Small intestine (tissue), 7 donors: ENCODE data around the gene SMG9. TPM values are rescaled to one million over a fixed set of nuclear protein-coding genes. Genes with fewer than 3 reads are reported as not detected.

Experiments
- DNase-seq, 2 donors: peaks; one replicate each; pipeline versions ENCODE4 v3.0.0 to v3.0.0-alpha.2; 2013
- FAIRE-seq: peaks from 2 replicates; lab custom pipeline; 2012; peaks lifted over from hg19 to GRCh38; lab: Jason Lieb, UNC
- H3K27ac ChIP-seq, 3 donors: one replicate each; pipeline ENCODE4 v1.5.1; 2013; ENCODE audit warnings: low read length in 2 of 3, mild to moderate bottlenecking in 2 of 3, control low read depth in 1 of 3, inconsistent platforms in 1 of 3, low read depth in 1 of 3, moderate library complexity in 1 of 3
- H3K27me3 ChIP-seq, 3 donors: one replicate each; pipeline ENCODE4 v1.6.1; 2013; ENCODE audit warnings: low read length in 3 of 3, inconsistent platforms in 1 of 3; ENCODE audit not compliant: control insufficient read depth in 3 of 3, insufficient read depth in 3 of 3
- H3K36me3 ChIP-seq, 3 donors: one replicate each; pipeline ENCODE4 v1.6.1; 2013; ENCODE audit warnings: low read length in 3 of 3, inconsistent platforms in 1 of 3, low read depth in 1 of 3, mild to moderate bottlenecking in 1 of 3, moderate library complexity in 1 of 3; ENCODE audit not compliant: control insufficient read depth in 3 of 3, insufficient read depth in 2 of 3
- H3K4me1 ChIP-seq, 3 donors: one replicate each; pipeline ENCODE4 v1.6.1; 2013; ENCODE audit warnings: low read length in 2 of 3, inconsistent platforms in 1 of 3, low read depth in 1 of 3, mild to moderate bottlenecking in 1 of 3, moderate library complexity in 1 of 3; ENCODE audit not compliant: control insufficient read depth in 3 of 3, insufficient read depth in 2 of 3
- H3K4me3 ChIP-seq, 3 donors: one replicate each; pipeline ENCODE4 v1.5.1; 2013; ENCODE audit warnings: low read length in 3 of 3, control low read depth in 1 of 3, inconsistent platforms in 1 of 3, low read depth in 1 of 3, mild to moderate bottlenecking in 1 of 3, moderate library complexity in 1 of 3
- H3K9me3 ChIP-seq, 2 donors: one replicate each; pipeline ENCODE4 v1.6.1; 2013; ENCODE audit warnings: low read depth in 1 of 2, low read length in 1 of 2; ENCODE audit not compliant: control insufficient read depth in 2 of 2, insufficient read depth in 1 of 2
- WGBS, 3 donors: extraction: QIAGEN DNeasy Blood & Tissue Kit; methylation state at CpG; one replicate each; pipeline ENCODE4 v1.1.7; 2013; 5-methylcytosine and 5-hydroxymethylcytosine counted together
- polyA plus RNA-seq, 4 donors: library from polyadenylated mRNA; stranded (reverse) in 3 of 4; unstranded in 1 of 4; fragments of 200-250 nt in 3 of 4; fragments of 120-200 nt in 1 of 4; gene quantifications; one replicate each; pipeline versions ENCODE4 v1.2.1 to v1.2.3, GENCODE V29; 2013
- donor health status: healthy with polysubstance abuse.
- donor health status: control.
- donor health status: control.
- donor health status: Bipolar disorder and iron deficiency.
- donor health status: healthy.

Gene SMG9
- polyA plus RNA-seq, 4 donors, result 21.3 to 32.4 (median 26.5) TPM

DNA sequence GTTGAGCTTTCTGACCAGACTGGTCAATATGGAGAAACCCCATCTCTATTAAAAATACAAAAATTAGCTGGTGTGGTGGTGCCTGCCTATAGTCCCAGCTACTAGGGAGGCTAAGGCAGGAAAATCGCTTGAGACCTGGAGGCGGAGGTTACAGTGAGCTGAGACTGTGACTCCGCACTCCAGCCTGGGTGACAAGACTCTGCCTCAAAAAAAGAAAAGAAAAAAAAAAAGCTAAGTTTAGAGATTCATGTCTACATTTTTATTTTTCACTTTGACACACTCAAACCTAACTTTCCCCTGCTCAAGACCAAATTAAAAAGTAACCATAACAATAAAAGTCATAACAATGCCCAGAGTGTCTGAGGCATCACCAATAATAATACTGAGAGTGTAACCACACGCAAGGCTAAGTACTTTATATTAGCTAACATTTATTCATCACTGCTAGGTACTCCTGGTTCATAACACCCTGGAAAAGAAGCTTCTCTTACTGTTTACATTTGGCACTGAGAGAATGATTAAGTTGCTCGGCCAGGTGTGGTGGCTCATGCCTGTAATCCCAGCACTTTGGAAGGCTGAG, 33.2 kb downstream of the SMG9 start:
- H3K36me3 ChIP-seq, result no peaks in the 10 kb centered on the region
- H3K27me3 ChIP-seq, result no peaks in the 10 kb centered on the region
- no peaks in the 10 kb centered on the region for H3K4me1 ChIP-seq
- H3K27ac ChIP-seq, result no peak overlapping the region
- DNase-seq (no peak), FAIRE-seq (no peak)
- WGBS, 3 donors, result 66 to 78% (median 76%) methylated on average over 5 of the region's 5 CpGs
- no peak overlapping the region for H3K4me3 ChIP-seq
- no peaks in the 10 kb centered on the region for H3K9me3 ChIP-seq

DNA sequence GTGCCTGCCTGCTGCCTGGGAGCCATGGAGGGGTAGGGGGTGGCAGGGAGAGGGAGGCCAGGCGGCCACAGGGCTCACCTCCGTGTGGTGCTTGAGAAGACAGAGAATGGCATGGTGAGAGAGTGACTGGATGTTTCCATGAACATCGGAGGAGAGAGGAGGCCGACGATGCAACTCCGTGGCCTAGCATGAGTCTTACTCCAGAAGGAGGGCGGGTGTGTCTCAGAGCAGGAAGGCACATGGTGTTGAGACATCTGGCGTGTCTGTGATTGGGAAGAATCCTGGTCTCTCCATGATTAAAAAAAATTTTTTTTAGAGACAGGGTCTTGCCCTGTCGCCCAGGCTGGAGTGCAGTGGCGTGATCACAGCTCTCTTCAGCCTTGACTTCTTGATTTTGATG, 33.8 kb downstream of the SMG9 start:
- no peak overlapping the region for H3K4me3 ChIP-seq
- FAIRE-seq, result no peak
- WGBS, 3 donors, result 77 to 89% (median 88%) methylated on average over 10 of the region's 10 CpGs

GRCh38 chr19:43719918-43720317, 34.8 kb downstream of the SMG9 start:
- H3K4me3 ChIP-seq, result no peak overlapping the region
- H3K36me3 ChIP-seq, result no peaks in the 10 kb centered on the region
- DNase-seq (no peak), FAIRE-seq (no peak)
- no peak overlapping the region for H3K27ac ChIP-seq
- H3K9me3 ChIP-seq, result no peaks in the 10 kb centered on the region
- WGBS, 3 donors, result 64 to 75% (median 70%) methylated on average over 4 to 5 of the region's 5 CpGs
- no peaks in the 10 kb centered on the region for H3K27me3 ChIP-seq
- H3K4me1 ChIP-seq, result no peaks in the 10 kb centered on the region

More for the DNA sequence above, 33.8 kb downstream of the SMG9 start:
- H3K4me1 ChIP-seq, result no peaks in the 10 kb centered on the region
- no peaks in the 10 kb centered on the region for H3K36me3 ChIP-seq
- no peaks in the 10 kb centered on the region for H3K27me3 ChIP-seq
- no peaks in the 10 kb centered on the region for H3K9me3 ChIP-seq
- DNase-seq, result no peak
- no peak overlapping the region for H3K27ac ChIP-seq

- Histone ChIP-seq H3K27ac (no peak overlapping the region), H3K4me1 (no peaks in the 10 kb centered on the region), H3K27me3 (no peaks in the 10 kb centered on the region), H3K4me3 (no peak overlapping the region), H3K36me3 (no peaks in the 10 kb centered on the region), H3K9me3 (no peaks in the 10 kb centered on the region)
- WGBS, 3 donors, result 93 to 95% (median 93%) methylated on average over 37 of the region's 37 CpGs
- no peak for FAIRE-seq
- DNase-seq, result no peak
Measured at GRCh38 chr19:43719378-43719868, 35.3 kb downstream of the SMG9 start.

- FAIRE-seq (no peak), DNase-seq (no peak)
- 93 to 94% (median 93%) methylated on average over 50 to 60 of the region's 60 CpGs for WGBS, 3 donors
- Histone ChIP-seq H3K36me3 (no peaks in the 10 kb centered on the region), H3K4me3 (no peak overlapping the region), H3K27me3 (no peaks in the 10 kb centered on the region), H3K27ac (no peak overlapping the region), H3K4me1 (no peaks in the 10 kb centered on the region), H3K9me3 (no peaks in the 10 kb centered on the region)
Measured at GRCh38 chr19:43718627-43719377, 36.0 kb downstream of the SMG9 start.

- Histone ChIP-seq H3K4me3 (no peak within 1 kb of the TSS), H3K27me3 (peaks cover 0 to under 1% (median 0%) of the 10 kb centered on the region in 3 donors), H3K36me3 (no peaks in the 10 kb centered on the region), H3K4me1 (no peaks in the 10 kb centered on the region), H3K27ac (no peak within 1 kb of the TSS), H3K9me3 (no peaks in the 10 kb centered on the region)
- DNase-seq (no peak), FAIRE-seq (no peak)
- WGBS, 3 donors, result 46 to 76% (median 63%) methylated on average over 4 of the region's 4 CpGs
Measured at GRCh38 chr19:43715776-43716175, 39.0 kb downstream of the SMG9 start, which contains the start of gene IRGC. Gene IRGC, plus strand, starts transcription at chr19:43716076. Its CDS starts 2,483 bp downstream, at chr19:43718559.

- Histone ChIP-seq H3K4me1 (no peaks in the 10 kb centered on the region), H3K27me3 (peaks cover 0 to 2% (median 0%) of the 10 kb centered on the region in 3 donors), H3K27ac (no peak overlapping the region), H3K9me3 (peaks cover 2 to 10% of the 10 kb centered on the region in 2 donors), H3K4me3 (no peak overlapping the region), H3K36me3 (no peaks in the 10 kb centered on the region)
- FAIRE-seq (no peak), DNase-seq (no peak)
- 51 to 70% (median 54%) methylated on average over 3 of the region's 3 CpGs for WGBS, 3 donors
Measured at GRCh38 chr19:43713208-43713607, 41.6 kb downstream of the SMG9 start.

GRCh38 chr19:43711751-43712355, 42.9 kb downstream of the SMG9 start:
- Histone ChIP-seq H3K4me1 (no peaks in the 10 kb centered on the region), H3K27me3 (peaks cover 0 to 2% (median 0%) of the 10 kb centered on the region in 3 donors), H3K9me3 (peaks cover 2 to 11% of the 10 kb centered on the region in 2 donors), H3K4me3 (no peak overlapping the region), H3K27ac (no peak overlapping the region), H3K36me3 (no peaks in the 10 kb centered on the region)
- DNase-seq, result peak in 1 of 2 donors; percentile 72
- no peak for FAIRE-seq
- WGBS, 3 donors, result 52 to 72% (median 53%) methylated on average over 12 of the region's 12 CpGs
